Measurements from ENCODE around the gene ATP6V0E1. TPM values are rescaled to one million over a fixed set of nuclear protein-coding genes. Genes with fewer than 3 reads are reported as not detected.

The ATP6V0E1 gene
- total and polyA plus RNA-seq, 2 of the 8 experiments (the other 6 are each of a cell fraction or from before 2014, with no cell fraction given), result 108 to 134 TPM

GRCh38 chr5:172950176-172950965, 33.2 kb upstream of the ATP6V0E1 start (continued):
- TF ChIP-seq EZH2 (IDR thresholded peaks at IDR 0.05; ENCODE audit: low read depth, low read length, severe bottlenecking), result no peak
- no peak for TF ChIP-seq GTF2F1 (IDR thresholded peaks at IDR 0.05; ENCODE audit: borderline replicate concordance, low read depth, low read length)
- no peak for TF ChIP-seq YY1 (IDR thresholded peaks at IDR 0.05; ENCODE audit: low read depth, low read length)
- no peak for TF ChIP-seq MAFK (IDR thresholded peaks at IDR 0.05; ENCODE audit: low read depth, low read length)
- no peak for TF ChIP-seq EGR1 (IDR thresholded peaks at IDR 0.05; ENCODE audit: borderline replicate concordance, low read depth, low read length)
- TF ChIP-seq JUN (IDR thresholded peaks at IDR 0.05; ENCODE audit: low read depth, low read length), result no peak
